Stimulated activated CD4-positive, alpha-beta T cell treated with anti-CD3 and anti-CD28 coated beads, Interleukin-4, amount 100 ng/mL, for 1 hour (primary cell): ENCODE measurements around the gene PKNOX2.

Experiments
- DNase-seq: peaks from one replicate; pipeline ENCODE4 v3.0.0-alpha.2; 2020

Gene PKNOX2

GRCh38 chr11:125155767-125156166 lies 8.8 kb upstream of the PKNOX2 start:
- DNase-seq = no peak

- DNase-seq = no peak
Measured at GRCh38 chr11:125156346-125157117, 8.0 kb upstream of the PKNOX2 start.

GRCh38 chr11:125157118-125157733 lies 7.3 kb upstream of the PKNOX2 start:
- no peak for DNase-seq

- DNase-seq = no peak
Measured at GRCh38 chr11:125157953-125158680, 6.4 kb upstream of the PKNOX2 start.

- no peak for DNase-seq
Measured at GRCh38 chr11:125162743-125163142, 1.8 kb upstream of the PKNOX2 start.

DNA sequence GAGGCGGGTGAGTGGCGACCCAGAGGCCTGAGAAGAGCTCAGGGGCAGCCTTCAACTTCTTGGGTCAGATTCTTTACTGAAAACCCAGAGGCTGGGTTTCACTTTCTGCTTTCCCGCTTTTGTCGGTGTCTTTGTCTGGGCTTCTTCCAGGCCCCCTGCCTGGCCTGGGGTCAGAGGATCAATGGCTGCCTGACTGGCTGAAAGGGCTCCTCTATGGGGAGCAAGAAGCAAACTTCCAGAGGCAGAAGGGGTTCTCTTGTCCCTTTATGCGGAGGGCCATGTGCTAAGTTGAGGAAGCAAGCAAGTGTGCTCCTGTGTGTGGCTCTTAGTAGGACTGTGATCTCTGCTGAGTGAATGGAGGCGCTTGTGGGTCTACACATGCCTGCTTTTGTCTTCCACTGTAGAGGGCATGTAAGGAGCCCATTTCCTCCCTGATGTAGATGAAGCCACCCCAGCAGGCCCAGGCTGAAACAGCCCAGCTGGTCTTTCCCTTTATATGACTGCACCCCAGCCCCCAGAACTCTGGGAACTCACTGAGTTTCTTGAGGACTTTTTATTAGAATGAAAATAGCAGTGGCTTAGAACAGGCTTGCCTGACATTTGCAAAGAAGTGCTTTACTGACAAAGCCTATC lies 1.0 kb upstream of the PKNOX2 start:
- no peak for DNase-seq

GRCh38 chr11:125164091-125164421 lies 495 bp upstream of the PKNOX2 start:
- no peak for DNase-seq

DNA sequence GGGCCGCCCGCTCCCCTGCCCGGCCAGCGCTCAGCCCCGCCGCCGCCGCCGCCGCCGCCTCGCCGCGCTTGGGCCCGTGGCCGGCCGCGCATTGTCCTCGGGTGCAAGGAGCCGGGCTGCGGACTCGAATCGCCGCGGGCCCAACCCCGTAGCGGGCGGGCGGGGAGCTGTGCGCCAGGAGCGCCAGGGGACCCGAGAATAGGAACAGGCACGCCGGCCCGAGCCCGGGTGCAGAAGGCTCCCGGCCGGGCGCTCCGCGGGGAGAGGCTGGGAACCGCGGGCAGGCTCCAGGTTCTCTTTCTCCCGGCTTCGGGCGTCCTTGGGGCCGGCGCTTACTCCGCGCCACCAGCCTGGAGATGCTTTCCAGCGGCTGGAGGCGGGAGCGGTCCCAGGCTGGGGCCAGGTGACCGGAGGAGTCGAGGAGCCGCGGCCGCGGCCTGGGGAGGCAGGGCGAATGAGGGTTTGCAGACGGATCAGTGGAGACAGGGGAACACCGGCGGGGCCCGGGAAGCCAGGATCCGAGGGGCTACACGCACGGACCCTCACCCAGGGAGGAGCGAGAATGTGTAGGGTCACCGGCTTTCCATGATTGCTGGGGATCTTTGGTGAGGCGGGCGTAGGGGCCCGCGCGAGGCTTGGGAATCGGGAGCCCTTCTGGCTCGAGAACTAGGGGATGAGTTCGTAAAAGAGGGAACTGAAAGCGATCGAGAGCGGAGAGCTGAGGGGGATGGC lies 726 bp downstream of the PKNOX2 start:
- peak; percentile 12 for DNase-seq

DNA sequence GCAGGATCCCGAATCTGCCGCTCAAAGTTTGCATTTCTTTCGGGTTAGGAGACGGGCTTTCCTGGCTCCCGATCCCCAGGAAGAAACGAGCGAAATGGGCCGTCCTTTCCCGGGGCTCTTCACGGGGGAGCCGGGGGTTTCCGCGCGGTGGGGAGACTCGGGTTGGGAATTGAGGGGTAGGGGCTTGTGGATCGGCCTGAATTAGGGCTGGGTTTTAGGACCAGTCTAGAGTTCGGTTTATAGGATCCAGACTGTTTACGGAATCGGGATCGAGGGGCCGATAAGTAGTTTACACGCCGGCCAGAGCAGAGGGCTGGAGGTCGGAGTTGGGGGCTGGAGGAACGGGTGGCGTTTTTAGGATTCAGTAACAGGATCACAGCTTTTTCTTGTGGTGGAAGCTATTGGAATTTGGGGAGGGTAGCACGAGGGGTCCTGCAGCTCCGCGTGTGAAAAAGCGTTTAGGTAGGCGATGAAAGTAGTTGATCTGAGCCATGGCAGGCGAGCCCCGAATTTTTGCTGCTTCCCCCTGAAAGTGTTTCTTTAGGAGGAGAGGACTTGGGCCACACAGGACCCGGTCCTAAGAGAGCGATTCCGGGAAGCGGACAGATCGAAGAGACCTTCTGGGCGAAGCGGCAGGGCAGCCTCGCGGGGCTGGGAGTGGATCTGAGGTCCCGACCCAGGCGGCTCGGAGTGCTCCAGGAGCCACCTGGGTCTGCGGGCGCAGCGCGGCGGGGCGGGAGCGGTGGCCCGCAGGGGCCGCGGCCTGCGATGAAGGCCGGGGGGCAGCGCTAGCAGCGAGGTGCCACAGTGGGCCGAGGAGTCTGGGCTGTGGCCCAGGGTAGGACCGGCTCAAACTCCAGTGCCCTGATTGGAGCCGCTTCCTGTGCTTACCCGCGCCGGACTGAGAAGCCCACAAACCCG lies 1.6 kb downstream of the PKNOX2 start:
- DNase-seq = peak; percentile 7

- DNase-seq = no peak
Measured at GRCh38 chr11:125166764-125167291, 2.3 kb downstream of the PKNOX2 start.

DNA sequence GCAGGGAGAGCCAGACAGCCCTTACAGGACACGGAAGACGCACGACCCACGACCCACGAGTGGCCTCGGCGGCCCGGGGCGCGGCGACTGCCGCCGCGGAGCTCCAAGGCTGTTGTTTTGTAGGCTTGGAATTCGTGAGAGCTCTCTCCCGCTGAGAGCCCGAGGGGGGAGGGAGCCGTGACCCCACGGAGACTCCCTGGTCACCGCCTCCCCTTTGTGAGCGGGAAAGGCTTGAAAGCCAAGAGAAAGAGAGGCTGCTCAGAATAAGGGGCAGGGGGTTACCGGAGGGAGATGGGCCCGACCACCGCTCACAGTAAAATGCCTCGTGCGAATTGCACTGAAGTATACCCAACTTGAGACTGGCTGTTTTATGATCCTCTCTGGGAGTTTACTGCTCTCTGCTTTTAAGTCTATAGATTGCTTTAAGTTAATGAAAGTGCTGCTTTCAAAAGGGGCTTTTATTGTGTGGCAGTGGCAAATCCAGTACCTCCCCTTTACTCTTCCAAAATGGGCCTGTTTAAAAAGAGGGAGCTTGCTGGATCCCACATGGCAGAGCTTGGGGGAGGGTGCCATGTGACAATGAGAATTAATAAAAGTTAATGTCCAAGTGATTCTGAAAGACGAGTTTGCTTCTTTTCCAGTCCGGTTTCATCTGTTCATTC lies 2.9 kb downstream of the PKNOX2 start:
- no peak for DNase-seq

GRCh38 chr11:125167954-125168835 lies 3.6 kb downstream of the PKNOX2 start:
- no peak for DNase-seq

DNA sequence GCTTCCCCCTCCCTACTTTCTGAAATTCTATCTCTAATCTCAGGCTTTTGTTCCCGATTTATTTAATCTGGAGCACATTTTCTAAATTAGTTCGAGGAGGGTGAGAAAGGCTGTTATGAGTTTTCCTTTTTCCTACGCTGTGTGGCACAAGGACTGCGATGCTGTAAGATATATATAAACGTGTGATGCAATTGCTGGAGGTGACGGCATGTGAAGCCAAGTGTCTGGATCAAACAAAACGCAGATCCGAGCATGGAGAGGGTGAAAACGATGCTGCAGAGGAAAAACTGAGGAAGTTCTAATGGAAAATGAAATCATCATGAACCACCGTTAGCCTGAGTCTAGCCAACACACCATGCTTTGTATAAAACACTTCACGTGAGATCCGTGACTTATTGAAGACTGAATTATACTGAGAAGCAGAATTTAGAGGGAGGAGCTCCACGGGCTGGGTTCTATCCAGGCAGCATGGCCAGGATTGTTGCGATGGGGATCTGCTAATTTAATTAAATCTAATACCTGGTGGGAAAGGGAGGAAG lies 4.4 kb downstream of the PKNOX2 start:
- DNase-seq = no peak

DNA sequence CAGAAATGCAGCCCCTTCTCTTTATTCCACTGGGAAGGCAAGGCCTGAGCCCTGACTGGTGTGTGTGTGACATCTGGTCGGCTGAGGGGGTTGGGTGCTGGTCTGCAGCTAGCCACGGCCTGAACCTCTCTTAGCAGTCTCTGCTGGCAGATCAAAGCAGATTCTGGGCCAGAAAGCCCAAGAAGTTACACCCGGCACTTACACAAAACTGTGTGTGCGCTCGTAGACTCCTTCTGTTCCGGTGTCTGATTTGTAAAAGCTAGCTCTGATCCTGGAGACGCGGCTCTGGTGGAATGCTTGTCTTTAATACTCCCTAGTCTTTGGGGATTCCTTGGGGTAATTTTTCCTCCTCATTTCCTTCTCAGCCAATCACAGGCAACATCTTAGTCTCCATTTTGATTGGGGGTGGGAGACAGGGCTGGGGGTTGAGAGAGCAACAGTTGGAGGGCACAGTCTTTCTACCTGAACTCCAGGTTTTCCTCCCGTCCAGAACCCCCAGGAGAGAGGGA lies 5.5 kb downstream of the PKNOX2 start:
- no peak for DNase-seq

GRCh38 chr11:125170510-125171031 lies 6.0 kb downstream of the PKNOX2 start:
- DNase-seq = no peak

GRCh38 chr11:125171974-125172373 lies 7.4 kb downstream of the PKNOX2 start:
- no peak for DNase-seq

- DNase-seq = no peak
Measured at GRCh38 chr11:125173027-125173426, 8.5 kb downstream of the PKNOX2 start.

- DNase-seq = no peak
Measured at GRCh38 chr11:125173556-125173955, 9.0 kb downstream of the PKNOX2 start.

GRCh38 chr11:125174057-125174456 lies 9.5 kb downstream of the PKNOX2 start:
- no peak for DNase-seq
